A673 (cell line): ENCODE results near the gene SLC16A7.

Experiments
- CTCF ChIP-seq: fragments of 300-800, 200-600 bp; sonication (generic); conservative IDR thresholded peaks from 2 replicates; pipeline ENCODE4 v1.5.1; 2017; ENCODE audit warnings: low read depth, mild to moderate bottlenecking, antibody characterized with exemption, low read length, moderate library complexity, mixed read lengths
- EZH2 ChIP-seq: fragments of 200-600 bp; sonication (generic); IDR thresholded peaks from 2 replicates; pipeline ENCODE4 v1.6.1; 2017; ENCODE audit warnings: borderline replicate concordance, low read depth, mild to moderate bottlenecking, mixed read lengths, antibody characterized with exemption, low read length; ENCODE audit not compliant: poor library complexity, severe bottlenecking

GRCh38 chr12:59715434-59715833, 119.6 kb downstream of the SLC16A7 start:
- TF ChIP-seq EZH2 (no peak), CTCF (no peak)
